GM10266 (cell line): ENCODE data around the gene TMEM213.

ENCODE experiments used
- DNase-seq: peaks from one replicate; pipeline ENCODE4 v3.0.0; 2012; ENCODE audit errors: extremely low spot score
- TF ChIP-seq, protein P1 (sequence below): IDR thresholded peaks from 2 replicates; pipeline ENCODE4 v1.5.1; 2012; ENCODE audit warnings: mild to moderate bottlenecking, low read depth; ENCODE audit not compliant: control insufficient read depth, insufficient read depth; ENCODE audit errors: missing control alignments

Gene TMEM213

DNA sequence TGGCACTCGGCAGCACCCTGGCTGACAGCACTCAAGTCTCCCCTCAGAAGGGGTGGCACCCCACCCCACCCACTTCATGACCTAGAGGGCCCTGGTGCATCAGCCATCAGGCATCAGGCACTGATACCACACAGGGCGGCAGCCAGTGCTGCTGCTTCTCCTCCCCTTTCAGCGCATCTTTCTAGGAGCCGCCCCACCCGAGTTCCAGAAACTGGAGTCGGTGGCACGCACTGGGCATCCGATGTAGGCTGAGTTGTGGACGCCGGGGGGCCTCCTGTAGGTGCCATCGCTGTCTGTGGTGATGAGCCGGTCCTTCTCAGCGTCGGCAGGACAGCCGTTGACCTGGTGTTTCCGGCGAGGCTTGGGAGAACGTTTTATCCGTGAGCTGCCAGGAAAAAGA lies 70.0 kb downstream of the TMEM213 start:
- TF ChIP-seq, protein P1, sequence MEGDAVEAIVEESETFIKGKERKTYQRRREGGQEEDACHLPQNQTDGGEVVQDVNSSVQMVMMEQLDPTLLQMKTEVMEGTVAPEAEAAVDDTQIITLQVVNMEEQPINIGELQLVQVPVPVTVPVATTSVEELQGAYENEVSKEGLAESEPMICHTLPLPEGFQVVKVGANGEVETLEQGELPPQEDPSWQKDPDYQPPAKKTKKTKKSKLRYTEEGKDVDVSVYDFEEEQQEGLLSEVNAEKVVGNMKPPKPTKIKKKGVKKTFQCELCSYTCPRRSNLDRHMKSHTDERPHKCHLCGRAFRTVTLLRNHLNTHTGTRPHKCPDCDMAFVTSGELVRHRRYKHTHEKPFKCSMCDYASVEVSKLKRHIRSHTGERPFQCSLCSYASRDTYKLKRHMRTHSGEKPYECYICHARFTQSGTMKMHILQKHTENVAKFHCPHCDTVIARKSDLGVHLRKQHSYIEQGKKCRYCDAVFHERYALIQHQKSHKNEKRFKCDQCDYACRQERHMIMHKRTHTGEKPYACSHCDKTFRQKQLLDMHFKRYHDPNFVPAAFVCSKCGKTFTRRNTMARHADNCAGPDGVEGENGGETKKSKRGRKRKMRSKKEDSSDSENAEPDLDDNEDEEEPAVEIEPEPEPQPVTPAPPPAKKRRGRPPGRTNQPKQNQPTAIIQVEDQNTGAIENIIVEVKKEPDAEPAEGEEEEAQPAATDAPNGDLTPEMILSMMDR = no peak
- DNase-seq = no peak

DNA sequence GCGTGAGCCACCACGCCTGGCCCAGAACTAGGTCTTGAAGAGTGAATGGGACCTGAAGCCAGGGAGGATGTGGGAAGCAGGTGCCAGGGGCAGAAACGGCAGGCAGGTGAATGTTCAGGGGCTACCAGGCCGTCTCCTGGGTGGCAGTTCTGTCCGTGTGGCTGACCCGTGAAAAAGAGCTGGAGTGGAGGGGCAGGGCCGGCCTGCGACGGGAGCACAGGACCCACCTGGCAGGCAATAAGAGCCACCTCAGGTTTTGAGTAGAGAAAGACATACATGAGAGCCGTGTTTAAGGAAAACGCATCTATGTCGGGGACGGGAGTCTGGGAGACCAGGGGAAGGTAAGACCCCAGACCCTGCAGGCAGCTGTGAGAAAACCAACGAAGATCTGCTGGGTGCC lies 70.9 kb downstream of the TMEM213 start:
- no peak for DNase-seq
- TF ChIP-seq, protein P1 = no peak

DNA sequence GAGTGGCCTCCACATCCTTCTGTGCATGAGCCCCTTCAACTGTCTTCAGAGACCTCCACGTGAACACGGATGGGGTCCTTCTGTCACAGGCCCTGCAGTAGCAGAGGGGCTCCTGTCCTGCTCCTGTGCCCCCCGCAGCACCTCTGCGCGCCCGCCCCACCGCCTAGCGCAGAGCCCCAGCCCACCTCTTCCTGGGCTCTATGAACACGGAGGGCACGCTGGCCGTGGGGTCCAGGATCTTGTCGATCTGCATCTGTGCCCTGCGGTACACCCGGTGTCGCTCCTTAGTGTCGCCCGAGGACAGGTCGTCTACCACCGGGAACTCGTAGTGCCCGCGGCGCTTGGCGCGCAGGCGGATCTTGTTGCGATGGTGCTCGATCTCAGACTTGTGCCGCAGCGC lies 71.6 kb downstream of the TMEM213 start:
- no peak for DNase-seq
- TF ChIP-seq, protein P1 = no peak

DNA sequence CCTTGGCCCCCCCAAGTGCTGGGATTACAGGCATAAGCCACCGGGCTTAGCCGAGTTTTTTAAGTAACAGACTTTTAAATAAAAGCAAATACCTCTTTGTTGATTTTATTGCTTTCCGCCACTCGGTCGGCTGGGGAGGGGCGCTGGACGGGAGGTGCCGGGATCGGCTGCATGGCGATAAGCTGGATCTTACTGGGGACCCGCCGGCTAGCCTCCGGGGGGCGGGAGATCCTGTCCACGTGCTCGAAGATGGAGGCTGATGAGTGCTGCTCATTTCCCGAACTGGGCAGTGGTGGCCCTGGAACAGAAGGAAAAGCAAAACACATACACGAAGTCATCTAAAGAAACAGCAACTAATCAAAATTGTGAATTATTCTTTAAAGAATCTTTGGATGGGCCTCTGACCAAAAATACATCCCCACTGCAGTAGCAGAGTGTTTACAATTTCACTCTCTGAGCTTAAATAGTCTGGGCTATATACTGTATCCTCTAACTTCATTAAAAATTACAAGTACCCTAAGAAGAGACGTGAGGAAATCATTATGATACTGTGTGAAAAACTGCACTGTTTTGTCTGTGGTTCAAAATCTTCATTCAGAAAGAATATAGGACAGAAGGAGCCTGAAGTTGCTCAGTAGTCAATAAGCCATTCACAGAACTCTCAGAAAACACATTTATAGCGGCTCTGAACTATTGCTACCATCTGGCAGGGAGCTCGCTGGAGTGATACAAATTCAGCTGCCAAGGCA lies 73.4 kb downstream of the TMEM213 start:
- DNase-seq = no peak
- TF ChIP-seq, protein P1 = no peak

DNA sequence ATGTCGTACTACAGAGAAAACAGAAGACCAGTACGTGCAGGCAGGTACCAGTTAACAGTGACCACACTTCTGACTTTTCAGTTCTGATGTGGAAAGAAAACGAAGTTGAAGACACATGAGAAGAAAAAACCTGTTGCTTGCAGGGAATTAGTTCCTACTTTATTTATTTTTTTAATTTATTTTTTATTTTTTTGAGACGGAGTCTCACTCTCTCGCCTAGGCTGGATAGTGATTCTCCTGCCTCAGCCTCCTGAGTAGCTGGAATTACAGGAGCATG lies 74.0 kb downstream of the TMEM213 start:
- TF ChIP-seq, protein P1 = no peak
- DNase-seq = no peak

DNA sequence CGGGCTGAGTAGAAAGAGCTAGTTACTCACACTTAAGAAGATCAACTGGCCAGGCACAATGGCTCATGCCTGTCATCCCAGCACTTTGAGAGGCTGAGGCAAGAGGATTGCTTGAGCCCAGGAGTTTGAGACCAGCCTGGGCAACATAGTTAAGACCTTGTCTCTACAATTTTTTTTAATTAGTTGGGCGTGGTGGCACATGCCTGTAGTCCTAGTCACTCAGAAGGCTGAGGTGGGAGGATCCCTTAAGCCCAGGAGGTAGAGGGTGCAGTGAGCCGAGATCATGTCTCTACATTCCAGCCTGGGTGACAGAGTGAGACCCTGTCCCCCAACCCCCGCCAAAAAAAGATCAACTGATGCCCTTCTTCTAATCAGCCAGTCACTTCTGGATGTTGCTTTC lies 74.8 kb downstream of the TMEM213 start:
- TF ChIP-seq, protein P1 = no peak
- no peak for DNase-seq

DNA sequence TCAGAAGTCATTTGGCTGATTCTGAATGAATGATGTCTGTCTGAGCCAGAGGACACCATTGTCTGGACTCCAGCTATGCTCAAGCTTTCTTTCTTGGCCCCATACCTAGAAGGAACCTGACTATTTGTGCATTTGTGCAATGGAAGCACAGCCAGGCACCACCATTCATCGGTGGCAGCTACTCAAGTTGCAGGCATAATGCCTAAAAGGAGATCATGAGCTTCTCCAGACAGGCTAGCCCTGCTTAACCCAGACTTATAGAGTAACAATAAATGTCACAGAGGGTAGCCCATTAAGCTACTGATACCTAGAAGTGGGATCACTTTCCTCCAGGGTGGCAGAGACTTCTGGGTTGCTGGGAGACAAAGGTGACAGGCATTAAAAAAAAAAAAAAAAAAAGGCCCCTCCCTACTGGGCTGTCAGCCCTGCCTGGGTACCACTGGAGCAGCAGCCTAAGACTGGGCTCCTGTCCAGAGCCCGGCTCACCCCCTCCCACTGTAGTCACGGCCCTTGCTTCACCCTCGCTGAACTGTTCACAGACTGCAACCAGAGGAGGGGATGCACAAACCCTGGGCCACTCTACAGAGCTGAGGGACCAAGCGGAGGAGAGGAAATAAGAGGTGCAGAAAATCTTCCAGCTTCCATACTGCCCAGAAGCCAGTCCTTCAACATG lies 75.6 kb downstream of the TMEM213 start:
- no peak for DNase-seq
- TF ChIP-seq, protein P1 = no peak
